Subcutaneous adipose tissue (tissue), 4 donors: ENCODE results near the gene JMJD4. TPM values are rescaled to one million over a fixed set of nuclear protein-coding genes. Genes with fewer than 3 reads are reported as not detected.

ENCODE experiments used
- total RNA-seq, 4 donors: library from RNA; depleted of rRNA; stranded (reverse); fragments of >200 nt; gene quantifications; one replicate each; pipeline ENCODE4 v1.1.0, GENCODE V29; 2016
- TF ChIP-seq, protein P1 (sequence below): fragments of 450-650 bp; IDR thresholded peaks from one replicate; pipeline ENCODE4 v1.5.1; 2016; ENCODE audit warnings: low read depth, mild to moderate bottlenecking, control low read depth, antibody characterized with exemption, moderate library complexity

Gene JMJD4
- total RNA-seq, 4 donors from 2014 or later, result 11.5 to 22.0 (median 12.4) TPM

DNA sequence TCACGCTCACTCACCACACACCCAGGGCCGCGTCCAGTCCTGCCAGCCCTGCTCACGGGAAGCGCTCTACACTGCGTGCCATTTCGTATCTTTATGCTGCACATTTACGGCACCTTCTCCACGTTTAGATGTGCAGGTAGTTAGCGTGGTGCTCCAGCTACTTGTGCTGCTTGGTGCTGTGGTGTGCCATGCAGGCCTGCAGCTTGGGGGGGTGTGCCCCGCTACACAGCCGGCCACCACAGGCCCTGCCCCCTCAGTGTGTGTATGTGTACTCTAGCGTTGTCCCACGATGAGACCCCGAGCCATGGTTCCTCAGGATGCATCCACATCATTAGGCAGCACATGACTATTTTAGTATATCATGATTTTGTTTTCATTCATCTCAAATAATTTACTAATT lies 38.5 kb upstream of the JMJD4 start:
- TF ChIP-seq, protein P1, sequence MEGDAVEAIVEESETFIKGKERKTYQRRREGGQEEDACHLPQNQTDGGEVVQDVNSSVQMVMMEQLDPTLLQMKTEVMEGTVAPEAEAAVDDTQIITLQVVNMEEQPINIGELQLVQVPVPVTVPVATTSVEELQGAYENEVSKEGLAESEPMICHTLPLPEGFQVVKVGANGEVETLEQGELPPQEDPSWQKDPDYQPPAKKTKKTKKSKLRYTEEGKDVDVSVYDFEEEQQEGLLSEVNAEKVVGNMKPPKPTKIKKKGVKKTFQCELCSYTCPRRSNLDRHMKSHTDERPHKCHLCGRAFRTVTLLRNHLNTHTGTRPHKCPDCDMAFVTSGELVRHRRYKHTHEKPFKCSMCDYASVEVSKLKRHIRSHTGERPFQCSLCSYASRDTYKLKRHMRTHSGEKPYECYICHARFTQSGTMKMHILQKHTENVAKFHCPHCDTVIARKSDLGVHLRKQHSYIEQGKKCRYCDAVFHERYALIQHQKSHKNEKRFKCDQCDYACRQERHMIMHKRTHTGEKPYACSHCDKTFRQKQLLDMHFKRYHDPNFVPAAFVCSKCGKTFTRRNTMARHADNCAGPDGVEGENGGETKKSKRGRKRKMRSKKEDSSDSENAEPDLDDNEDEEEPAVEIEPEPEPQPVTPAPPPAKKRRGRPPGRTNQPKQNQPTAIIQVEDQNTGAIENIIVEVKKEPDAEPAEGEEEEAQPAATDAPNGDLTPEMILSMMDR, result no peak

DNA sequence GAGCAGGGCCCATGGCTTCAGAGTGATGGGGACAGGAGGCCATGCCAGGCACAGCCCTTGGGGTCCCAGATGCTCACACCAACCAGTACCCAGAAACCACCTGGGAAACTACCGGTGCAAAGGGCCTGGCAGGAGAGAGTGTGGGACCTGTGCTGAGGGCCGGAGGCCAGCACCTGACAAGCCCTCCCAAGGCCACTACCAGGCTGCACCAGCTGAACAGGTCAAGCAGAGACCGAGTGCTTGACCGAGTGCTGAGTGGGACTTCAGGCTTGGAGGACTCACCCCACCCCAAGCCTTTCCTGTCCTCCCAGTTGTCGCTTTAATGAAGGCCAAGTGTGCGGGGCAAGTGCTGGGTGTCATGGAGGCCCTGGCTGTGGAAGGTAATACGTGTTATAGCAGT lies 36.7 kb upstream of the JMJD4 start:
- TF ChIP-seq, protein P1, result no peak

DNA sequence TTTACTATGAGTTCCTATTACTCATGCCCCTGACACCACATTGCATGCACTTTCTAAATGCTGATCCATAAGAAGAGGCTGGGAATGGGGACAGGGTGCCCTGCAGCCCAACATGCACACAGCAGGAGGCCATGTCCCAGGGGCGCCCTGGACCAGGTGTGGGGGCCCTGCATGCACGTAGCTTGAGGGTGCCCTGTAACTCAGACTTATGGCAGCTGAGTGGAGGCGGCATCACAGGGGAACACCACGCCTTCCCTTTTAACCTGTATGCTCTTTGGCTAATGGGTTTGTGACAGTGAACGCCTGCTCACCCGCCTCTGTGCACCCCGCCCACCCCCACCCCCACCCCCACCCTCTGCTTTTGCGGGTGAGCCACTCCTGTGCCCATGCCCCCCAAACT lies 36.2 kb upstream of the JMJD4 start:
- TF ChIP-seq, protein P1, result no peak

DNA sequence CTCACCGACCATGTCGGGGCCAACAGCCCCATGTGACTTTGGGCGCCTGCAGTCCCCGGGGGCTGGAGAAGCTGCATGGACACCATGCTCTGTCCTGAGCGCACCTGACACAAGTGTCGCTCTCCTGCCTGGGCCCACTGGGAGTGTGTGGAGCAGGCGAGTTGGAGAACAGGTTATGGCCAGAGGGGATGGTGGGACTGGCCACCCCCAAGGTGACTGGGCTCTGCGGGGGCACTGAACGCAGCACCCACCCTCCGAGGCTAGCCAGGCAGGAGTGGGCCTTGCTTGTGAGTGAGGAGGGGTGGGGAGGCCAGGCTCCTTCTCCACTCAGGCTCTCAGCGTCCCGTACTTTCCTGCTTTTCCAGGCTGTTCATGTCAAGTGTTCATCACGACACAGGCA lies 35.7 kb upstream of the JMJD4 start:
- TF ChIP-seq, protein P1, result no peak

DNA sequence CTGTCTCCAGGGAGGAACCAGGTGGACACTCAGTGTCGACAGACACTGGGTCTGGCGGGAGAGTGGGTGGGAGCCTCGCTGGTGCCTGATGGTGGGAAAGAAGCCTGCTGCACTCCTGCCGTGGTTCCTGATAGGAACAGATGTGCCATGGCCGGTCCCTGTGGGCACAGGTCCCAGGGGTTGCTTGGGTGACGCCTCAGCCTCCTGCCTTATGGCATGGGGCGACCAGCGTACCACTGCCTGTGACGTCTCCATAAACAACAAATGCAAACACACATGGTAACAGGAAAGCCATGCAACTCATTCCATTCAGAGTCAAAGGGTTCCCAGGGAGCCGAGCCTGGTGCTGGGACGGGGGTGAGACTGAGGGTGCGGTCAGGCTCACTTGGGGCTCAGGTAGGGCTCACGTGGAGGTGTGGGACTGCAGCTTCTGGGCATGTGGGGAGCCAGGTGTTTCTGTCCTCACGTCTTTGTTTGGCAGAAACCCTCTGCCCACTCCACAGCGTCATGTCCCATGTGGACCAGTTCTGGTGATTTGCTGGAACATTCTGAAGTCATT lies 34.9 kb upstream of the JMJD4 start:
- TF ChIP-seq, protein P1, result no peak

DNA sequence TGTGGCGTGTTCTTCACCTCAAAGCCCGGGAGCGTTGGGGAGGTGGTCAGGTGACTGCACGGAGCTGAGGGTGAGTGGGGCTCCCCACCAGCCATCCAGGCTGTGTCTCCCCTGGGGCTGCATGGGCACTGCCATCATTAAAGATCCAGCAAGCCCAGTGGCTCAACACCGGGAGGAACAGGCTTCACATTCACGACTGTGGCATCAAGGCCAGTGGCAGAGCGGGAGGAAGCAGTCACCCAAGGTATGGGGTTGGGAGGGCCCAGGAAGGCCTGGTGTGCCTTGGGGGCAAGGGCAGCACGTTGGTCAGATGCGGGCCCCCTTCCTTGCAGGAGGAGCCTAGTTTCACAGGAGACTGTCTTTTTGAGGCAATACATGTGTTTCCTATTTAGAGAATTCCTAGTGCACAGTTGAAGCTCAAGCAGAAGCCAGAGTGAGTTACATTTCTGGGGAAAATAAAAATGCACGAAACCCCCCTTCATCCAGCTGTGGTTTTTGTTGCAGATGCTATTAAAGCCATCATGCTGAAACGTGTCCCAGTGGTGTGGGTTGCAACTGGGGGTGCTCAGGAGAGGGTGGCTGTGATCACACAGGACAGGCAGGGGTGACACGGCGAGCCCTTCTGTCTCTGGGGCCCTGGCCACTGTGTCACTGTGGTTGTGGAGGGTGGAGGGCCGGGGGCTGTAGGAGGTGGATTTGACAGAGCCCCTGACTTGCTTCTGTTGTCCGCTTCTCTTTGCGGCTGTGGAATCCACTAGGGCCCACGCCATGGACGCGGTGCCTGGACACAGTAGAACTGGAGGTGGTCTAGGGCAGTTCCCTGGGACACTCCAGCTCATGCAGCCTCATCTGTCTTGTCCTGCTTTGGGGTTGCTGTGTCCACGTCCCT lies 34.2 kb upstream of the JMJD4 start:
- TF ChIP-seq, protein P1, result no peak

DNA sequence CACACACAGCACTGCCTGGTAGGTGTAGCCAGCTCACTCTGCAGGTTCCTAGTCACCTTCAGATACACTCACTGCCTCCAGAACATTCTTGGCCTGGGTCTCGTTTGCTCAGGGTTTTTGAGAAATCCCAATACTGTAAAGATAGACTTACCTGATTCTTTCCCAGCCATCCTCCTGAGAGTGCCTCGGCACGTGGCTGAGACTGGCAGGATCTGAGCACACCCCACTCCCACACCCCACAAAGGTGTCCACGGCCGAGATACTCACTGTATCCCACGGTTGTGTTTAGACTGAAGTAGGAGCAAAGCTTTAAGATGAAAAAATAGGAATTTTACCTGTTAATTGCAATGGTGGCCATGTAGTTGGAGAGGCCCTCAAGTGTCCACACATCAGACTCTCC lies 33.5 kb upstream of the JMJD4 start:
- TF ChIP-seq, protein P1, result no peak
